ENCODE data around the gene FBXO47.

DNA sequence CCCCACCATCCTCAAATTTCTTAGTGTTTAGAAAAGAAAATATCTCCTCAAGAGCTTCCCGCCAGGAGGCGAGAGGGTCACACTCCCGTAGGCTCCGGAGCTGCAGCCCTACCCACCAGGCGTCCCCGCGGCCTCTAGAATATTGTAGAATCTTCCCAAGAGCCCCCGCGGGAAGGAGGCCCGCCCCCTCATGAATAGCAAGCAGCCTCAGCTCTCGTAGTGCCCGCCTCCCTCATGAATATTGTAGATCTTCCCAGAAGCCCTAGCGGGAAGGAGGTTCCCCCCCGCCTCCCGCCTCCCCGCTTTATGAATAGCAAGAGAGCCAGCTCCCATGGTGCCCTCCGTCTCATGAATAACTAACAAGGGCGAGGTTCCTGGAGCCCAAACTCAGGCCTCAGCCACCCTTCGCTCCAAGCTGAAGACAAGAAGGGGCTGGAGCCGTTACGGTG, at the start of gene FBXO47:
- TF ChIP-seq CTCF (IDR thresholded peaks at IDR 0.05) (no peak), EZH2 (IDR thresholded peaks at IDR 0.05) (no peak), EZH2phosphoT487 (IDR thresholded peaks at IDR 0.05) (no peak)
